Measurements from ENCODE around the gene BRME1. TPM values are rescaled to one million over a fixed set of nuclear protein-coding genes. Genes with fewer than 3 reads are reported as not detected.
"Not testable (repeated sequence)": the region's sequence is repeated elsewhere in the genome, so short reads cannot be mapped to it uniquely, and the experiment has no call there.

BRME1 gene
- total RNA-seq, 2 donors from 2014 or later: 0.82 to 1.7 TPM

- peaks cover 33% of the 10 kb centered on the region for H3K27me3 Mint-ChIP-seq
- peaks cover 11% of the 10 kb centered on the region for H3K36me3 Mint-ChIP-seq (ENCODE audit: low read depth)
- H3K9me3 ChIP-seq (ENCODE audit: control insufficient read depth, low read length, poor library complexity, severe bottlenecking): no peaks in the 10 kb centered on the region
- no peak for DNase-seq
- peak overlapping the region; percentile 45 for H3K27ac Mint-ChIP-seq
- H3K4me3 Mint-ChIP-seq: peak overlapping the region; percentile 87
- H3K4me1 Mint-ChIP-seq: peaks cover 36% of the 10 kb centered on the region
- ATAC-seq: no peak
These were observed 41.0 kb downstream of the BRME1 start for GRCh38 chr19:13864667-13865570.

DNA sequence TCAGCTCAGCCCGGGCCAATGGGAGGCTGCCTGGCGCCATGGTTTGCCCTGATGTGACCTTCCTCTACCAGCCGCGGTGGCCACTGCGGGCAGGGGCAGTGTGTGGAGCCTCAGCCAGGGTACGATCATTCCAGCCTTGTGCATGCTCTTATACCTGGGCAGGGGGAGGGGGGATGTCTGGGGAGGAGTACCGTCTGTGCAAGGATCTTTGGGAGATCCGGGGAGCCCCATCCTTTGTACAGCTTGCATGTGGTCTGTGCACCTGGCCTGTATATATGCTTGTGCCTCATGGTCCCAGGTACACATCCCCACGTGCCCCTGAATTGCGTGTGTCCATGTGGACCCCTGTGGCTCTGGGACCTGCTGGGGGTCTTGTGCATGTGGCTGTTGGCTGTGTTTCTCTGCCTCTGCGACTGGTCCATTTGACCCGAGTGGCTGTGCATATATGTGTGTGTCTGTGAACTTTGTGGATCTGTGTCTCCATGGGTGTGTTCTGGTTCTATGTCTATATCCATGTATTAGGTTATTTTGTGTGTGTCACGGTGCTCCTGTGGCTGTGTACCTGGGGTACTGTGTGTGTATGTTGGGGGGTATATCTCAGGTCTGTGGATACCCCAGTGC, 41.8 kb downstream of the BRME1 start:
- peaks cover 11% of the 10 kb centered on the region for H3K36me3 Mint-ChIP-seq (ENCODE audit: low read depth)
- H3K27ac Mint-ChIP-seq: peak overlapping the region; percentile 45
- no peak for ATAC-seq
- peaks cover 40% of the 10 kb centered on the region for H3K4me1 Mint-ChIP-seq
- no peak for DNase-seq
- peaks cover 33% of the 10 kb centered on the region for H3K27me3 Mint-ChIP-seq
- no peaks in the 10 kb centered on the region for H3K9me3 ChIP-seq (ENCODE audit: control insufficient read depth, low read length, poor library complexity, severe bottlenecking)
- H3K4me3 Mint-ChIP-seq: peak overlapping the region; percentile 87

GRCh38 chr19:13861714-13862531, 44.0 kb downstream of the BRME1 start:
- Mint-ChIP-seq H3K27me3 (peaks cover 22% of the 10 kb centered on the region), H3K4me1 (peaks cover 38% of the 10 kb centered on the region), H3K36me3 (ENCODE audit: low read depth) (peaks cover 9% of the 10 kb centered on the region), H3K4me3 (peak overlapping the region; percentile 97), H3K27ac (peak overlapping the region; percentile 99)
- no peaks in the 10 kb centered on the region for H3K9me3 ChIP-seq (ENCODE audit: control insufficient read depth, low read length, poor library complexity, severe bottlenecking)
- ATAC-seq (peak; percentile 91), DNase-seq (peak; percentile 83 to 91 (median 86))

- Mint-ChIP-seq H3K4me3 (peak overlapping the region; percentile 97), H3K4me1 (peaks cover 34% of the 10 kb centered on the region), H3K36me3 (ENCODE audit: low read depth) (peaks cover 5% of the 10 kb centered on the region), H3K27ac (peak overlapping the region; percentile 99), H3K27me3 (peaks cover 16% of the 10 kb centered on the region)
- DNase-seq (peak in 1 of 3 donors; percentile 49), ATAC-seq (peak; percentile 32)
- H3K9me3 ChIP-seq (ENCODE audit: control insufficient read depth, low read length, poor library complexity, severe bottlenecking): no peaks in the 10 kb centered on the region
These were observed 44.6 kb downstream of the BRME1 start for GRCh38 chr19:13861392-13861713.

- Mint-ChIP-seq H3K4me1 (peaks cover 31% of the 10 kb centered on the region), H3K36me3 (ENCODE audit: low read depth) (peaks cover 4% of the 10 kb centered on the region), H3K27me3 (peaks cover 13% of the 10 kb centered on the region), H3K4me3 (peak overlapping the region; percentile 97), H3K27ac (peak overlapping the region; percentile 99)
- ATAC-seq (no peak), DNase-seq (no peak)
- no peaks in the 10 kb centered on the region for H3K9me3 ChIP-seq (ENCODE audit: control insufficient read depth, low read length, poor library complexity, severe bottlenecking)
These were observed 45.1 kb downstream of the BRME1 start for GRCh38 chr19:13860679-13861391.

GRCh38 chr19:13859361-13859880, 46.5 kb downstream of the BRME1 start:
- H3K9me3 ChIP-seq (ENCODE audit: control insufficient read depth, low read length, poor library complexity, severe bottlenecking): no peaks in the 10 kb centered on the region
- Mint-ChIP-seq H3K36me3 (ENCODE audit: low read depth) (peaks cover 2% of the 10 kb centered on the region), H3K27me3 (peaks cover 9% of the 10 kb centered on the region), H3K4me1 (peaks cover 29% of the 10 kb centered on the region), H3K4me3 (peak overlapping the region; percentile 52), H3K27ac (peak overlapping the region; percentile 99)
- no peak for ATAC-seq
- no peak for DNase-seq

GRCh38 chr19:13856497-13856896, 49.4 kb downstream of the BRME1 start:
- Mint-ChIP-seq H3K27me3 (no peaks in the 10 kb centered on the region), H3K4me1 (peaks cover 11% of the 10 kb centered on the region), H3K36me3 (ENCODE audit: low read depth) (no peaks in the 10 kb centered on the region), H3K27ac (no peak overlapping the region), H3K4me3 (no peak overlapping the region)
- H3K9me3 ChIP-seq (ENCODE audit: control insufficient read depth, low read length, poor library complexity, severe bottlenecking): no peaks in the 10 kb centered on the region
- ATAC-seq: no peak
- DNase-seq: no peak

GRCh38 chr19:13852171-13852707, 53.7 kb downstream of the BRME1 start:
- H3K9me3 ChIP-seq (ENCODE audit: control insufficient read depth, low read length, poor library complexity, severe bottlenecking); H3K4me3 Mint-ChIP-seq; H3K27me3 Mint-ChIP-seq; DNase-seq; H3K36me3 Mint-ChIP-seq (ENCODE audit: low read depth); H3K4me1 Mint-ChIP-seq; ATAC-seq: not testable (repeated sequence)
- H3K27ac Mint-ChIP-seq: peak overlapping the region; percentile 100

GRCh38 chr19:13851734-13852114, 54.2 kb downstream of the BRME1 start:
- H3K27me3 Mint-ChIP-seq; DNase-seq; H3K4me1 Mint-ChIP-seq; H3K9me3 ChIP-seq (ENCODE audit: control insufficient read depth, low read length, poor library complexity, severe bottlenecking); H3K4me3 Mint-ChIP-seq; H3K36me3 Mint-ChIP-seq (ENCODE audit: low read depth); ATAC-seq: not testable (repeated sequence)
- H3K27ac Mint-ChIP-seq: peak overlapping the region; percentile 100

GRCh38 chr19:13850910-13851733, 54.8 kb downstream of the BRME1 start:
- no peaks in the 10 kb centered on the region for H3K9me3 ChIP-seq (ENCODE audit: control insufficient read depth, low read length, poor library complexity, severe bottlenecking)
- H3K27ac Mint-ChIP-seq: peak overlapping the region; percentile 100
- peak overlapping the region; percentile 80 for H3K4me3 Mint-ChIP-seq
- H3K4me1 Mint-ChIP-seq: peaks cover 15% of the 10 kb centered on the region
- DNase-seq (peak; percentile 36 to 71 (median 54)), ATAC-seq (no peak)
- no peaks in the 10 kb centered on the region for H3K36me3 Mint-ChIP-seq (ENCODE audit: low read depth)
- H3K27me3 Mint-ChIP-seq: no peaks in the 10 kb centered on the region

DNA sequence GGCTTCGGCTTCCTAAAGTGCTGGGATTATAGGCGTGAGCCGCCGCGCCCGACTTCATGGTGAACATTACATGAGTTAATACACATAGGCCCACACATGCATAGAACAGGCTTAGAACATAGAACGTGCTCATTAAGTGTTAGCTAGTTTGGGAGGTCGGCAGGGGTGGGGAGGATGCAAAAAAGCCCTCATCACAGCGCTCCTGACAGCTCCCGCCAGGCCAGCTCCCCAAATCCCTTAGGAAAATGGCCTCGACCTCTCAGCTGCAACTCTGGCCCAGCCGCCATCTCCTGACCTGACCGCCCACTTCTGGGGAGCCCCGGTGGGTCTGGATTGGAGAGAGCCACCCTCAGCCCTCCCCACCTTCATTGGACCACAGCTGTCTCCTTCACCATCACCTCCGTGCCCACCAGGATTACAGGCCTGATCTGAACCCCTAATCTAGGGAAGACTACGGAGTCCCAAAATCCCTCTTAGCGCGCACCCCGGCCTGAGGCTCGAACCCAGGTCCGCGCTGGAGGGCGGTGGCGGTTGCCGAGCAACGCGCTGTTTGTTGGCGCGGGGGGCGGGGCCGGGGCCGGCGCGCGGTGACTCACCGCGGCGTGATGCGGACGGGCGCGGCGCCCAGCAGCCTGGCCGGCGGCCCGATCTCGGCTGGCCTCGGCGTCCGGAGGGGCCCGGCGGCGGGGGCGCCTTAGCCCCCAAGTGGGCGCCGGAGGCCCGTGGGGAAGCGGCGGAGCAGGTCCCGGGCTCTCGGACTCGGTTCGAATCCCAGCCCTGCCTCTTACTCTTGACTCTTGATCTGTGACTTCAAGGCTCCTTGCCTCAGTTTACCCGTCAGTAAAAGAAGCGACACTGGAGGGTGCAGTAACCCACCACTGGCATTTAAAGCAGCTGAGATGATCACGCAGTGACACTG, 55.7 kb downstream of the BRME1 start:
- H3K4me1 Mint-ChIP-seq: peaks cover 22% of the 10 kb centered on the region
- peaks cover 2% of the 10 kb centered on the region for H3K36me3 Mint-ChIP-seq (ENCODE audit: low read depth)
- peak overlapping the region; percentile 100 for H3K27ac Mint-ChIP-seq
- peak; percentile 62 to 71 (median 62) for DNase-seq
- H3K4me3 Mint-ChIP-seq: peak overlapping the region; percentile 80
- no peak for ATAC-seq
- H3K27me3 Mint-ChIP-seq: no peaks in the 10 kb centered on the region
- H3K9me3 ChIP-seq (ENCODE audit: control insufficient read depth, low read length, poor library complexity, severe bottlenecking): no peaks in the 10 kb centered on the region

Measured in T-helper 17 cell (primary cell).